GM03348 (cell line): ENCODE data around the gene STX10.
"Not testable (repeated sequence)": the region's sequence is repeated elsewhere in the genome, so short reads cannot be mapped to it uniquely, and the experiment has no call there.

Source experiments
- DNase-seq: peaks from one replicate; pipeline ENCODE4 v3.0.0; 2012; ENCODE audit warnings: low spot score

Gene STX10

GRCh38 chr19:13150187-13150930 lies at the start of gene STX10, which contains the start of gene IER2:
STX10 (minus strand) TSS chr19:13150375; CDS start chr19:13150173, 202 bp downstream.
IER2 (plus strand) TSS chr19:13150411; CDS start chr19:13153187, 2,776 bp downstream.
- peak; percentile 95 for DNase-seq

- no peak for DNase-seq
These were observed 48.5 kb upstream of the STX10 start for GRCh38 chr19:13198634-13199033.

GRCh38 chr19:13195678-13196077 lies 45.5 kb upstream of the STX10 start:
- no peak for DNase-seq

GRCh38 chr19:13190781-13191540 lies 40.8 kb upstream of the STX10 start:
- no peak for DNase-seq

GRCh38 chr19:13189600-13189999 lies 39.4 kb upstream of the STX10 start:
- DNase-seq = peak; percentile 7

GRCh38 chr19:13187419-13187818 lies 37.2 kb upstream of the STX10 start:
- DNase-seq = no peak

- not testable (repeated sequence) for DNase-seq
These were observed 36.5 kb upstream of the STX10 start for GRCh38 chr19:13186688-13187087.

GRCh38 chr19:13185763-13186657 lies 35.8 kb upstream of the STX10 start:
- not testable (repeated sequence) for DNase-seq

GRCh38 chr19:13184926-13185325 lies 34.8 kb upstream of the STX10 start:
- not testable (repeated sequence) for DNase-seq

GRCh38 chr19:13181747-13182388 lies 31.7 kb upstream of the STX10 start:
- DNase-seq = peak; percentile 71

- DNase-seq = not testable (repeated sequence)
These were observed 28.1 kb upstream of the STX10 start for GRCh38 chr19:13178291-13178690.

- not testable (repeated sequence) for DNase-seq
These were observed 27.4 kb upstream of the STX10 start for GRCh38 chr19:13177584-13177983.

- DNase-seq = no peak
These were observed 26.2 kb upstream of the STX10 start for GRCh38 chr19:13176345-13176744.

- DNase-seq = peak; percentile 2
These were observed 23.1 kb upstream of the STX10 start for GRCh38 chr19:13173139-13173737.

GRCh38 chr19:13172346-13173138 lies 22.4 kb upstream of the STX10 start:
- peak; percentile 79 for DNase-seq

- no peak for DNase-seq
These were observed 21.0 kb upstream of the STX10 start for GRCh38 chr19:13171146-13171545.

GRCh38 chr19:13169769-13170168 lies 19.6 kb upstream of the STX10 start:
- peak; percentile 80 for DNase-seq

- DNase-seq = not testable (repeated sequence)
These were observed 16.0 kb upstream of the STX10 start for GRCh38 chr19:13166151-13166550.

GRCh38 chr19:13165162-13165997 lies 15.2 kb upstream of the STX10 start:
- no peak for DNase-seq
